ENCODE data around the gene DKC1.
A peak's percentile ranks its signal among the peaks of the same experiment; 100 is the strongest.
"Not testable (repeated sequence)": the region's sequence is repeated elsewhere in the genome, so short reads cannot be mapped to it uniquely, and the experiment has no call there.

DKC1 gene

DNA sequence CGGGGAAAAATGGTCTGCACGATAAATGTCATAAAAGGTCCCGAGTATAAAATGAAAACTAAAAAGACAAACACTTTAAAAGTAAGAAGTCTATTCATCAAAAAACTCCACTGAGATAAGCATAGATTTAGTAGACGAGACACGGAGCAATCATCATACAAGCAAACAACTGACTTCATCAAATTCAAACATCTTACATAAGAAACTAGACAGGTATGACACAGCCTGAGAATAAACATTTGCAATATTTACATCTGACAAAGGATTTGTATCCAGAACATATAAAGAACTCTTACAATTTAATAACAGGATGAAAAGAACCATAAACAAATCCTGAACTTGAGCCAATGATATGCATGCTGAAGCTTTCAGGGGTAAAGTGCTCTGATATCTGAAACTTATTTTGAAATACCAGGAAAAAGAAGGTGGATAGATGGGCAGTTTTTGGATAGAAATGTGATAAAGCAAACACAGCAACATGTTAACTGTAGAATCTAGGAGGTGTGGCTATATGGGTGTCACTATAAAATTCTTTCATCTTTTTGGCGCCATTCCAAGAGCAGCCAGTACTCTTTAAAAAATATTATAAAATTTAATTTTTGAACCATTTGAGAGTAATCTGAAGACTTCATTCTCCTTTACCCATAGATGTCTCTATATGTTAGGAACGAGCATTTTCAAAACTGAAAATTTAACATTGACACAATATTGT lies 30.6 kb downstream of the DKC1 start:
- no peak for DNase-seq (ENCODE audit: low spot score)

DNA sequence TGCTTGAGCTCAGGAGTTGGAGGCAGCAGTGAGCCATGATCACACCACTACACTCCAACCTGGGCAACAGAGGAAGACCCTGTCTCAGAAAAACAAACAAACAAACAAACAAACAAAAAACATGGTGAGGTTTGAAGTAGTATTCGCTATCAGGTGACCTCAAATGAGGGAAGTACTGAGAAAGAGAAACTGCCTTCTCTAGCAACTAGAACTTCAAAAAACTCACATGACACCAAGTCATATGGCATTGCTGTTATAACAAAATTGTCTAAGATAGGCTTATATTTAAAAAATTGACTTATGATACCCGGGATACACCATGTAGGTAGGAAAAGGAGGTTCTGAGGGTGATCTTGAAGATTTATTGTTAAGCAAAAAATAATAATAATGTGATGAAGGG lies 32.4 kb downstream of the DKC1 start:
- no peak for DNase-seq (ENCODE audit: low spot score)

DNA sequence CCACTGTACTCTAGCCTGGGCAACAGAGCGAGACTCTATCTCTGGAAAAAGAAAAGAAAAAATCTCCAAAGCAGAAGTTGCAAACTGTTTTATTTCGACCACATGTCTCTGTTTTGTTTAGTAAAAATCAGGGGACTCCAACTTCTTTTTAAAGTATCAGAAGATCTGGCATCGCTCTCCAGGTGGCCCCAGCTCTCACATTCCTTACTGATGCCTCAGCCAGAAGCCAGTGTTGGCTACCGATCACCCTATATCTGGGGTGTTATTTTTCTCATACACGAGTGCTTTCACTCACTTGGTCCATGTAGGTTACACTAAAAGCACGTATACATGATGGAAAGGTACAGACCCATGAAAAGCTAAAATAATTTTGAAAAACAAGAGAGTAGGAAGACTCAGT lies 34.3 kb downstream of the DKC1 start:
- DNase-seq (ENCODE audit: low spot score): no peak

DNA sequence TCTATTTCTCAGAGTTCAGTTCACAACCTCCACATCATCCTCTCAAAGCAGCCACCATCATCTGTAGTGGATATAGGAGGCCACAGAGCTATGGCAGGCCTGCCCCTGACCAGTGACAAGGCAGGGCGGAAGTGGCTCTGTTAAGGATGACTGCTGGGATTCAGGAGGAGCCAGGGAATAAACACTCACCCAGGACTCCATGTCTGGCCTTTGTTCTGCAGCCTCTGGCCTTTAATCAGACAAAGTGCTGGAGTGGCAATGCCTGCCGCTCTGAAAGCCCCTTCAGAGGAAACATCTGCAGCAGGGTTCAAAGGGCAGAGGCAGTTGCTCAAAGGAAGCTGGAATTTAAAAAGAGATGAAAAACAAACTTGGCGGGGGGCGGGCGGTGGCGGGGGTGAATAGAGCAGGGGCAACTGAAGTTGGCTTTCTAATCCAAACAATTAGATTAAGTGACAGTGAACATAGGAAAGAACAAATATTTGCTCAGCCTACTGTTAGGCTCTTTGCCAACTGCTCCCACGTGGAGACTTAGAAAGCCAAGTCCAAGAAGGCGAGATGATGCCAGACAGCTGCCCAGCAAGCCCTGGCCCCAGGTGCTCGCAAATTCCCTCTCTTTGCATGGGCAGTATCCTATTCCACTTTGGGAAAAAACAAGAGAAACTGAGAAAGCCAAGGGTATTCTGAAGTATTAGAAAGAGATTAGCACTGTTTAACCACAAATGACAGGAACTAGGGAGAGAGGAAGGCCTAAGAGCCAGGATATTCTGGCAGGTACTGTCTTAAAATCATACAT lies 37.1 kb downstream of the DKC1 start:
- DNase-seq (ENCODE audit: low spot score): no peak

DNA sequence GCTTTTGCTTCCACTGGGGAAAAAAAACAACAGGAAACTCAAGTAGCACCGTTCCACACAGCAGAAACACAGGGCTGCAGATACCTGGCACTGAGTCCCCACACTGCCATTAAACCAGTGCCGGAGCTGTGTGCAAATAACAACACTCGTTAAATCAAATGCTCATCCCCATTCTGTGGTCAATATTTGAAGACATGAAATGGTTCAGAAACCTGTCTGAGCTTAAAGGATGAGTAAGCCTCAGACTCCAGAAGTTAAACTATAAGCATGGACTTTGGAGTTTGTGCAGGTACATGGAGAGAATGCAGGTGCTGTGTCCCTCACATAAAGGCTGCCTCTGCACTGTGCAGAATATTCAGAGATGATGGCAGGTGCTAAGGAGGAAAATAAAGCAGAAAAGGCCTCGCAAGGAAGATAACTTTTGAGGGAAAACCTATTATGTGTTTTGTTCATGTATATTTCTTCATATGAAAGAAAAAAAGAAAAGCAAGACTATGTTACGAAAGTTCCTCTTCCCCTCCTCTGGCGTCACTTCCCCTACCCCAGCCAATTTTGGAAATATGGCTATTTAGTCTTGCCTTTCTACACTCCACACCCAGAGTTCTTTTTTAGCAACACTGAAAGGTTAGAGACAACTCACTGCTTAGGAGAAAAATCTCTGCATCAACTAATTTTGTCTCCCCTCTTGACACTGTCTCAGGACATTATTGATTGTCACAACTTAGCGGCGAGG lies 38.0 kb downstream of the DKC1 start:
- no peak for DNase-seq (ENCODE audit: low spot score)

DNA sequence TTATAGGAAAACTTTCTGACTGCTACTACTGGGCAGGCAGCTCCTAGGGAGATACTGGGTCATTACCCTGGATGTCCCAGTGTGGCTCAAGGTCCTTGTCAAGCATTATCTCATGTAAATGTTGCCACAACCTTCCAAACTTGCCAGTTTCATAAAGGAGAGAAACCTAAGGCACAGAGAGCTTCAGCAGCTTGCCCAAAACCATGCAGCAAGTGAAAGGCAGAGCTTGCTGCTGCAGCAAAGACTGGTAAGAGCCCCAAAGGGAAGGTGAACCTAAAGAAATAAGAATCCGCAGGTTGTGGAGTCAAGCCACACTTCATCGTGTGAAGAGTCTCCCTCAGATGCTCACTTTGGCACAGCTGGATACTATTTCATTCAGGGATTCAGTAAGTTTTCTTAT lies 40.3 kb downstream of the DKC1 start:
- no peak for DNase-seq (ENCODE audit: low spot score)

DNA sequence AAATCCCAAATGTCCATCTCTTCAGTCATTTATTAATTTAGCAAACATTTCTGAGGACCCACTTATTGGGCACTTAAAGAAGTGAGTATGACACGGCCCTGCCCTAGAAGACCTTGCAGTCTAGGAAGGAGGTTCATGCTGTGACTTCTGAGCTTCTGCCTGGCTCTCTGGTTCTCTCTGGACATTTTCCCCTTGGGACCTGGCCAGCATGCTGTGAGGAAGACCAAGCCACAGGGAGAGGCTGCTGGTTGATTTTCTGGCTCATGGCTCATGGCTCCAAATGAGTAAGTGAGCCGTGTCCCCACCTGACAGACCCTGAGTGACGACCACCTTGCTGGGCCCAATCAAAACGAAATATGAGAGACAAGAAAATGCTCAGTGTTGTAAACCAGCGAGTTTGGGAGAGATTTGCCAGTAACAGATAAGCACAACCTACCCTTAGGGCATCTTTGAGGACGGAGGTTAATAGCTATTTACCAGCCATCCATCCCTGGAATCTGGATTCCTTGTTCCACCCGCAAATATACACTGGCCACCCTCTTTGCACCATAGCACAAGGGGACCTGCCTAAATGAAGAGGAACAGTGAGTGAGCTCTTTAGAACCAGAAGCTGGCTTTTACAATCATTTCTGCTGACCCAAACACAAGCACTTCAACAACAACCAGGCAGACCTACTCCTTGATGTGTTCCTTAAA lies 41.7 kb downstream of the DKC1 start:
- no peak for DNase-seq (ENCODE audit: low spot score)

DNA sequence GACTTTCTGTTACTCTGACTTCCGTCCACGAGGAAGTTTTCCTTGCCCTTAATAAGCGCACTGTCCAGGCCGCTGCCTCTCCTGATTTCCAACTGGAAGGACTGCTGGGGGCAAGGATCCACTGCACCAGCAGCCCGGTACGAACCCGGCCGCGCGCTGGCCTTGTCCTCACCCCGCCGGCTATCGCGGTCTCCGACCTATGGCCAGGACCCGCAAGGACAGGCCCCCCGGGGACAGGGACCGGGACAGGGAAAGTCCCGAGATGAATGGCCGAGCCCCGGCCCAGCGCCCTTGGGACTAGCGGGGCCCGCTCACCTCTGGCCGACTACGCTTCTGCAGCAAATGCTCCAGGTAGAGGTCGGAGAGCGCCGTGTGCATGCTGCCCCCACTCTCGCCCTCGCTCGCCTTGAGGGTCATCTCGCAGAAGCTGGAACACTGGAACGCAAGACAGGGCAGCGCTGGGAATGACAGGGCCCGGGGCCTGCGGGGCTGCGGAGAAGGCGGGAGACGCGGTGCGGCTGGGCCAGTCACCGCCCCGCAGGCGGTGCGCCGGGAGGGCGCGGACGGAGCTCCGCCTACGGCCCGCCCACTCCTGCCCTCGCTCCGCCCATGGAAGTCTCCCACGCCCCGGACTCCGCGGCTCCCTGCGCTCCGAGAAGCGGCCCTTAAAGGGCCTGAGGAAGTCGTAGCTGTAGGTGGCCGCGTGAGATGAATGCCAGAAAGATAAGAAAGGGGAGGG lies 42.5 kb downstream of the DKC1 start, which contains the start of gene MPP1:
TSS of gene MPP1 (minus strand) at position 529 of the 739 bp plus-strand sequence. CDS start at position 417, 112 bp downstream.
- DNase-seq (ENCODE audit: low spot score): peak; percentile 66

DNA sequence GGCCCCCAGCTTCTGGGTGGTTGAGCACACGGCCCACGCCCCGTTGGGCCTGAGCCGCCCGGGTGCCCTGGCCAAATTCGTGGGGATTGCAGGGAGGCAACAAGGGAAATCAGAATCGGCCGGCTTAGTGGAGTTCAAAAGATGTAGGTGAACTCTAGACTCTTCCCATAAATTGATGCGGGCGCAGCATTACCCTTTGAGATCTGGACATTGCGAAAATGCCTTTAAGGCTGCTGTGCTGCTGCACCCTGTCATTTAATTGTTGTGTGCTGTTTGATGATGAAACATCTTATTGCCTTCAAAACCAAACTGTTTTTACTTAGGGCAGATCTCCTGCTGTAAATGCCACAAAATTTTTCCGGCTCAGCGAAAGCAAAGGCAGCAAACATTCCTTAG lies 43.0 kb downstream of the DKC1 start:
- no peak for DNase-seq (ENCODE audit: low spot score)

DNA sequence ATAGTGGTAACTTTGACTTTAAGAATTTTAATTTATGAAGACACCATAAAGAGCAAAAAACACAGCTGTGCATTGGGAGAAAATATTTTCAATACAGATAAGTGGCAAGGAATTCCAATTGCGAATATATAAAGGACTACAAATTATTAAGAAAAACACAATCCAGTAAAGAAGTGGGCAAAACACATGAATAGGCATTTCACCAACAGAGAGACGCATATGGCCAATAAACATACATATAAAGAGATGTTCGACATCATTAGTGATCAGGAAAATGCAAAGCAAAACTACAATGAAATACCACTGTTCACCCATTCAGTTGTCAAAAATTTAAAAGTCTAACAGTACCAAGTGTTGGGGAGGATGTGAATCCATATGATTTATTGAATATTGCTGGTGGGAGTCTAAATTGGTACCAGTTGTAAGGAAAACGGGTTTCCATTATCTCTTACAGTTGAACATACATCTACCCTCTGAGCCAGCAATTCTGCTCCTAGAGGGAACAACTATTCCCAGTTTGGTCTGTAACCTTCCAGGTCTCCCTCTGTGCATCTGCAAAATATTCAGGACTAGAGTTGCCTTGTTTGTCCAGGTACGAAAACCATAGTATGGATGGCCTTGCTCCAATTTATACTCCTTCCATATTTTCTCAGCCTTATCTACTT lies 44.3 kb downstream of the DKC1 start:
- DNase-seq (ENCODE audit: low spot score): no peak

DNA sequence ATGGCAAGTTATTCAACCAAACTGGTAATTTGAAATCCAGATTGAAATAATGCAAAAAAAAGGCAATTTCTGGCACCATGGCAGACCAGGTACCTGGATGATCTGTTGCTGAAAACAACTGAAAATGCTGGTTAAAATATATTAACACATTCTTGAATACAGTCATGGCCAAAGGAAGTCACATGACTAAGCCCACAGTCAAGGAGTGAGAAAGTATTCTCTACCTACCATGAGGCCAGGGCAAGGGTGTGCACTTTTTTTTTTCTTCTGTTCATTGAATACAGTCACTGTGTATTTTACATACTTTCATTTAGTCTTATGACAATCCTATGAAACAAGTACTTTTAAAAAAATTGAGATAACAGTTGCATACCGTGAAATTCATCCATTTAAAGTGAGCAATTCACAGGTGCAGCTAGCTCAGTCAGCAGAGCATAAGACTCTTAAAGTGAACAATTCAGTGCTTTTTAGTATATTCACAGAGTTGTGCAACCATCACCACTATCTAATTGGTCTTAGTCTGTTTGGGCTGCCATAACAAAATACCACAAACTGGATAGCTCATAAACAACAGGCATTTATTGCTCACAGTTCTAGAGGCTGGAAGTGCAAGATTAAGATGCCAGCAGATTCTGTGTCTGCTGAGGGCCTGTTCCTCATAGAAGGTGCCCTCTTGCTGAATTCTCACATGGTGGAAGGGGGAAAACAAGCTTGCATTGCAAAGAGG lies 47.4 kb downstream of the DKC1 start:
- no peak for DNase-seq (ENCODE audit: low spot score)

DNA sequence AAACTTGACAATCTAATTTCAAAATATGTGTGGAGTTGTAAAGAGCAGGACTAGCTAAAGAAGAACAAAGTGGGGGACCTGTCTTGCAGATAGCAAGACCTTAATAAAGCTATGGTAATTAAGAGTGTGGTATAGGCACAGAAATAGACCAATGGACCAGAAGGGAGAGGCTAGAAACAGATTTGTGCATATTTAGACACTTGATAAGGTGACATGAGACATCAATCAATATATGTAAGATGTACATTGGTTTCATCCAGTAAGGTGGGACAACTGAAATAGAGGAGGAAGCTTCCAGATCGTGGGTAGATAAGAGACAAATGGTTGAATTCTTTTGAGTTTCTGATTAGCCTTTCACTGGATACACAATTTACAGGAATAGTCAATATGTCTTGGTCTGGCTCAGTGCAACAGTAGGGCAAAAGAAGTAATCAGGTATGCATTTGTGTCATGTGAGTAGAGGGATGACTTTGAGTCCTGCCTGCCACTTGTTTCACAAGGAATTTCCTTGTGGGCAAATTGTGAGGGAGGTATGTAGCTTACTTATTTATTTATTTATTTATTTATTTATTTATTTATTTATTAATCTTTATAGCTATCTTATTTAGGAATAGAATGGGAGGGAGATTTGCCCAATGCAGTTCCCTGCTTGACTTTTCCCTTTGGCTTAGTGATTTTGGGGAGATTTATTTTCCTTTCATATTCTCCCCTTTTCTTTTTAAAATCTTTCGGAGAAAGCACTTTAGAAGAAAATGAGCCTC lies 49.9 kb downstream of the DKC1 start:
- DNase-seq (ENCODE audit: low spot score): no peak

DNA sequence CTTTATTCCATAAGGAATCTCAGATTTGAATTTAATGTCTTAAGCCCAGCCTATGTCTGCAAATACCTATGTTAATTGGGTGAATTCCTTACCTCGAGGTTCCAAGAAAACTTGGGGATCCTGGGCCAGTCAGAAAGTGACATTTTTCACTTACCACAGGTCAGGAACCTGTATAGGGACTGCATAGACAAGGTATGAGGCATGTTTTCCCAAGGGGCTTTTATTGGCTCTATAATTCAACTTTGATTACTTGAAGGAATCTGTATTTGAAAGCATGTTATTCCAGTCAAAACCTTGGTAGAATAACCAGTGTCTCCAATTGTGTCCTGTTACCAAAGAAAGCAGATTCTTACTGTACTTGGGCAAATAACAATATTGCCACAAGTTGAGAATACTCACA lies 51.1 kb downstream of the DKC1 start:
- no peak for DNase-seq (ENCODE audit: low spot score)

DNA sequence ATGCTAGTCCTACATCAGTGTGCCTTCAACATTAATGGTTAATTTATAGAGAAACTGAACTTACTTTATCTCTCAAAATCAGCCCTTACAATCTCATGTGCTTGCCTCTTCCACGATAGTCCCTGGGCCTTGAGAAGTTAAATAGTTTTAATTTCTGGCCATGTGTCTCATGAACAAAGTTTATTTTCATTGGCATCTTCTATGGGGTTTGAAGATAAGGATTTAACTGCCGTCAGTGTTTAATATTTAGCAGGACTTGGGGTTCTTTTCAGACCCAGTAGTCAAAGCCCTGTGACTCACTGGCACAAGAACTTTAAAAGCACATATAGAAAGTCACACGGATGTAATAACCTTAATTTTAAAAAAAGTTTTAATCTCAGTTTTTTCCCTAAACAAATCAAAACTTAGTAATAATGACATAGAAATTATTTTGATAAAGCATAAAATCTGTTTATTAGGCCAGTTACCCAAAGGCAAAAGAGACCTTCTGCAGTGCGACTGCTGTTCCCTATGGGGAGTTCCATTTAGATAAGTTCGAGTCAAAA lies 52.7 kb downstream of the DKC1 start:
- no peak for DNase-seq (ENCODE audit: low spot score)

DNA sequence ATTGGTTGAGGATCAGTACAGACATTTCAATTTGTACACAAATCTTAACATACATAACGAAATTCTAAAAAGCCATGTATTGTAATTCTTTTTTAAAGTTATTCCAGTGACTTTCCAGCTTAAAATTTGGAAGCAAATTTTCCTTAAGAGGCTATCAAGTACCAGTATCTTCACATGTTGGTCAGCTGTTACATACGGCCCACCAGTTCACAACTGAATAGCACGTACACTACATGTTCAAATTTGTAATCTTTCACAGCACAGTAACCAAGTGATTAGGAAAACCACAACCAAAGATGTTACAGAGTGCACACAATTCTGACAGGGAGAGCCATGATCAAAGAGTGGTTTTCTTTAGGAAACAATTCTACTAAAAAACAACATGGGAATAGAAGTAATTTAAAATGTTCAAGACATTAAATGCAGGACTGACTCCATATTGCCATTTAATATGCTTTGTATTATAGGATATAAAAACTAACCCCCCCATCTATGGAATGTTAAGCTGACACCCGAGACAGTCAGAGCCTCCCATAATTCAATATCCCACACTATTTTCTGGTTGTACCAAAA lies 53.7 kb downstream of the DKC1 start:
- not testable (repeated sequence) for DNase-seq (ENCODE audit: low spot score)

DNA sequence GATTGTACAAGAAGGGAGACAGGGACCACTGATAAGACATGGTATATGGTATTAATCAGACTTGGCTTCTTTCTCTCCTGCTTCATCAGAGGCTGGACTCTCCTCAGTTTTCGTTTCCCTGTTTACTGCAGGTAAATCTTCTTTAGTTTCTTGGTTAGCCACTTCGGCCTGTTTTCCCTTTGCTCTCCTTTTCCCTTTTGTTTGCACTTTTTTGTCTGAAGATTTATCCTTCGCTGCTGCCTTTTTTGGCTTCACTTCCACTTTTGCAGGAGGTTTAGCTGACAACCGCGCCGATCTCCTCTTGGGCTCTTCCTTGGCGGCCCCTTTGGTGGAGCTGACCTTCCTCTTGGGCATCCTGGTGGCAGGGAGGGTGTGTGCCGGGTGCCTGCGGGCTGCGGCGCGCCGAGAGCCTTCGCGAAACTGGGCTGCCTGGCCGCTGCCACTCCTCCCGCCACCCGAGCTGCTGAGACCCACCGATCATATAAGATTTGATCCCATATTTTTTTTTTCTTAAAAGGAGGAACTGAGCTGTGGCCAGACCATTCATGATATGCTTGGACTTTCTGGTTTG lies 54.5 kb downstream of the DKC1 start:
- not testable (repeated sequence) for DNase-seq (ENCODE audit: low spot score)

DNA sequence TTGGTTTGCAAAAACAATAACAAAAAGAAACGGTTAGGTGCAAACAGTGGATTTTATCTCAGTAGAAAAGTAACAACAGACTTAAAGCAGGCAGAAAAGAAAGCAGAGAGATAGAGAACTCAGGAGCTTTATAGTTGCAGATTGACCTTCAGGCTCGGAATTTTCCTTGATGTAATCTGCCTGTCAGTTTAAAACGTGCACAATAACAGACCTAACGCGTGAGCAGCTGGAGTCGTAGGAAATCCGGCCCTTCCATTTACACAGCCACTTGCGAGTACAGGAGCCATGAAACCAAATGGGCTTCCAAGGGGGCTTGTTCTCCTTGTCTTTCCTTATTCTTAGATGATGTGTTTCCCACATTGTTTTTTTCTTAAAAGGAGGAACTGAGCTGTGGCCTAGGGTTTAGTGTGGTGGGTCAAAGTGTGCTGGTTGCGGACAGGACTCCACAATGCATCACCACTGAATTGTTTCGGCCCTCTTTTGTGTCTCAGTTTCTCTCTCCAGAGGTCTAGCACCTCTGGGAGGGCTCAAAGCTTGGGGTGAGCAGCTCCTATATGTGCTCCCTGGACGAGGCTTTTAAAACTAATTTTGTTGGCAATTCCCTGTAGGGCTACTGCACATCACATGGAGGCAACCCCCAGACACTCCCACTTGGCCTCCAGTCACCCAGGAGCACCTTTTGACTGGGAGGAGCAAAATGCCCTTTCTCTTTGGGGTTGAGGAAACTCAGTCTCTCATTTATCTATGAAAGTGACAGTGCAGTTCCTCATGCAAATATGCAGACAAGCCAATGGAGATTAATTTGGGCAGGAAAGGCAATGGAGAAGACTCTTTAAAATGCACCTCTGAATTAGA lies 56.5 kb downstream of the DKC1 start:
- no peak for DNase-seq (ENCODE audit: low spot score)
